NCI-H2227 (cell line): ENCODE results near the gene HRCT1.
"Not testable (repeated sequence)": the region's sequence is repeated elsewhere in the genome, so short reads cannot be mapped to it uniquely, and the experiment has no call there.

Source experiments
- DNase-seq: peaks from one replicate; lab custom pipeline; 2025; ENCODE audit not compliant: unreplicated experiment; lab: John Stamatoyannopoulos, UW

Gene HRCT1

DNA sequence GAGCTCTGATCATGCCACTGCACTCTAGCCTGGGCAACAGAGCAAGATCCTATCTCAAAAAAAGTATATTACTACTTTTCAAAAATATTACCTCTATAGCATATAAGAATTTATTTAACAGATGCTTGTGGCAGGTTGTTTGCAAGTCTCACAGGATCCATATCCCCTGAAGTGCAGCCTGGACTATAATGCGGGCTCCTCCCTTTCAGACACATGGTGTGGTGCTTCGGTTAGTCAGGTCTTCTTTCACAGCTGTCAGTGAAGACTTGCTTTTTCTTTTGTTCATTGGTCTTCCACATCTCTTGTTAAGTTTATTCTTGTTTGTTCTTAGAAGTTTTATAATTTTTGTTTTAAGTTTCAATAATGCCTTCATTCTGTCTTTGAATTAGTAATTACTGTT lies 9.4 kb upstream of the HRCT1 start:
- DNase-seq: no peak

GRCh38 chr9:35897376-35898099 lies 8.5 kb upstream of the HRCT1 start:
- not testable (repeated sequence) for DNase-seq

GRCh38 chr9:35898337-35898736 lies 7.7 kb upstream of the HRCT1 start:
- no peak for DNase-seq

DNA sequence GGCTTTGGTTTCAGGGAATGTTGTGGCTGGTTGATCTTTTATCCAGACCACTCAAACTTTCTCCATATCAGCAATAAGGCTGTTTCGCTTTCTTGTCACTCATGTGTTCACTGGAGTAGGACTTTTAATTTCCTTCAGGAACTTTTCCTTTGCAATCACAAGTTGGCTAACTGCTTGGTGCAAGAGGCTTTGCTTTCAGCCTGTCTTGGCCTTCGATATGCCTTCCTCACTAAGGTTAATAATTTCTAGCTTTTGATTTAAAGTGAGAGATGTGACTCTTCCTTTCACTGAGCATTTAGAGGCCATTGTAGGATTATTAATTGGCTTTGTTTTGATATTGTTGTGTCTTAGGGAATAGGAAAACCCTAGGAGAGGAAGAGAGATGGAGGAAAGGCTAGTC lies 7.0 kb upstream of the HRCT1 start:
- DNase-seq: no peak

GRCh38 chr9:35903049-35903448 lies 3.0 kb upstream of the HRCT1 start:
- DNase-seq: peak; percentile 45

- no peak for DNase-seq
Observed at GRCh38 chr9:35904338-35904737, 1.7 kb upstream of the HRCT1 start.

GRCh38 chr9:35905051-35905781 lies 786 bp upstream of the HRCT1 start:
- DNase-seq: no peak

- DNase-seq: peak; percentile 36
Observed at GRCh38 chr9:35906923-35907699, 1.1 kb downstream of the HRCT1 start.

GRCh38 chr9:35907711-35908503 lies 1.9 kb downstream of the HRCT1 start:
- peak; percentile 83 for DNase-seq

GRCh38 chr9:35908504-35909125 lies 2.6 kb downstream of the HRCT1 start:
- DNase-seq: no peak

GRCh38 chr9:35909274-35909673 lies 3.3 kb downstream of the HRCT1 start, which contains the start of gene SPAAR:
TSS of gene SPAAR (plus strand) at chr9:35909490. CDS start at chr9:35910464, 974 bp downstream.
- no peak for DNase-seq

GRCh38 chr9:35909687-35910612 lies 3.9 kb downstream of the HRCT1 start:
- no peak for DNase-seq

- DNase-seq: no peak
Observed at GRCh38 chr9:35910613-35911359, 4.8 kb downstream of the HRCT1 start.

DNA sequence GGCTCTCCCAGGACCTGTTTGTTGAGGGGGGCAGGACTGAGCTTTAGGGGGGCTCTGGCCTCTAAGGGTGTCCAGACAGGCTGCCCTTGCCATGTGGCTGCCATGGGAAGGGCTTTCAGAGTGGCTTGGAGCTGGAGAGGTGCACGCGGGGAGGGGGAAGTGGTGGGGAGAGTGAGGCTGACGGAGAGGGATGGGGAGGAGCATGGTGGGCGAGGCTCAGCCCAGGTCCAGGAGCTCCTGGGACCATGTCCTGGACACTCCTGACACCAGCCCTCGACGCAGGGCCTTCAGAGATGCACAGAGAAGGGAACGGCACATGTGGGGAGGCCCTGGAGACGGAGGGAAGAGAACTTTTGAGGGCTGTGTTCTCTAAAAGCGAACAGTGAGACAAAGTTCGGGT lies 5.7 kb downstream of the HRCT1 start:
- no peak for DNase-seq

GRCh38 chr9:35912791-35913400 lies 6.9 kb downstream of the HRCT1 start:
- DNase-seq: no peak

GRCh38 chr9:35913429-35913828 lies 7.4 kb downstream of the HRCT1 start:
- DNase-seq: not testable (repeated sequence)

GRCh38 chr9:35914301-35914807 lies 8.4 kb downstream of the HRCT1 start:
- no peak for DNase-seq

GRCh38 chr9:35915681-35916294 lies 9.8 kb downstream of the HRCT1 start:
- DNase-seq: no peak
